T-cell (primary cell): ENCODE results near the gene ATRAID. TPM values are rescaled to one million over a fixed set of nuclear protein-coding genes. Genes with fewer than 3 reads are reported as not detected.

Experiments used
- ATAC-seq, 4 experiments: fragments of 200-7000 bp in 3 of 4; fragments of 150-1000 bp in 1 of 4; cut with Tn5 transposase; replicated peaks in 1 of 4; 1 replicate in 3 of 4; 2 replicates in 1 of 4; pipeline ENCODE4 v1.10.0; 2021; ENCODE audit warnings: moderate library complexity in 3 of 4, mild to moderate bottlenecking in 2 of 4, moderate number of reproducible peaks in 1 of 4
- CTCF ChIA-PET, 2 donors: fragments of 300-600 bp; sonication (Branson Sonifier 250); formaldehyde crosslinking; loops; one replicate each; lab custom pipeline; 2022; ENCODE audit warnings: antibody characterized with exemption in 2 of 2; lab: Charles Lee
- POLR2A ChIA-PET, 2 donors: fragments of 300-600 bp; sonication (Branson Sonifier 250); formaldehyde crosslinking; loops; one replicate each; lab custom pipeline; 2022; ENCODE audit warnings: antibody characterized with exemption in 2 of 2; lab: Charles Lee
- DNase-seq, 35 experiments: peaks; one replicate each; pipeline versions ENCODE4 v3.0.0 to v3.0.0-alpha.2; 2013 to 2023
- H3K27ac ChIP-seq: one replicate; pipeline ENCODE4 v1.5.1; 2013; ENCODE audit warnings: low read length
- H3K27me3 ChIP-seq, 2 experiments: replicated peaks in 1 of 2; 1 replicate in 1 of 2; 2 replicates in 1 of 2; pipeline versions ENCODE4 v1.6.1 to v1.7.0; 2013; ENCODE audit warnings: low read length in 1 of 2, mixed read lengths in 1 of 2; ENCODE audit not compliant: control insufficient read depth in 2 of 2, insufficient read depth in 2 of 2; ENCODE audit errors: extremely low read depth in 1 of 2
- H3K36me3 ChIP-seq, 2 donors: 1 replicate in 1 of 2; 2 replicates in 1 of 2; pipeline versions ENCODE4 v1.6.1 to v1.7.0; 2013; ENCODE audit warnings: low read length in 1 of 2; ENCODE audit not compliant: control insufficient read depth in 2 of 2, insufficient read depth in 1 of 2; ENCODE audit errors: extremely low read depth in 1 of 2
- H3K4me1 ChIP-seq, 2 experiments: 1 replicate in 1 of 2; 2 replicates in 1 of 2; pipeline versions ENCODE4 v1.6.1 to v1.7.0; 2013; ENCODE audit warnings: low read length in 2 of 2, mixed read lengths in 1 of 2; ENCODE audit not compliant: insufficient read depth in 2 of 2, control insufficient read depth in 1 of 2; ENCODE audit errors: extremely low read depth in 1 of 2
- H3K4me3 ChIP-seq, 2 donors: 1 replicate in 1 of 2; 2 replicates in 1 of 2; pipeline versions ENCODE4 v1.5.1 to v1.7.0; 2013; ENCODE audit warnings: mild to moderate bottlenecking in 2 of 2, low read length in 1 of 2, moderate library complexity in 1 of 2; ENCODE audit not compliant: control insufficient read depth in 1 of 2; ENCODE audit errors: extremely low read depth in 1 of 2
- H3K9me3 ChIP-seq: 2 replicates; pipeline ENCODE4 v1.7.0; 2013
- H3K27ac Mint-ChIP-seq, 2 donors: one replicate each; pipeline ENCODE4 v1.8.0; 2020 to 2021; ENCODE audit warnings: mild to moderate bottlenecking in 2 of 2, mixed read lengths in 2 of 2
- H3K27me3 Mint-ChIP-seq, 2 donors: one replicate each; pipeline ENCODE4 v1.8.0; 2021 to 2022; ENCODE audit warnings: mixed read lengths in 2 of 2
- H3K36me3 Mint-ChIP-seq: one replicate; pipeline ENCODE4 v1.8.0; 2021; ENCODE audit warnings: mixed read lengths
- H3K4me1 Mint-ChIP-seq, 3 donors: one replicate each; pipeline ENCODE4 v1.8.0; 2020 to 2022; ENCODE audit warnings: mixed read lengths in 3 of 3, mild to moderate bottlenecking in 1 of 3
- H3K4me3 Mint-ChIP-seq, 3 donors: one replicate each; pipeline ENCODE4 v1.8.0; 2020 to 2022; ENCODE audit warnings: mild to moderate bottlenecking in 3 of 3, mixed read lengths in 3 of 3, moderate library complexity in 3 of 3
- H3K9me3 Mint-ChIP-seq, 3 donors: one replicate each; pipeline ENCODE4 v1.8.0; 2020 to 2022; ENCODE audit warnings: mixed read lengths in 3 of 3
- WGBS: methylation state at CpG from one replicate; pipeline ENCODE4 v1.1.5; 2013; ENCODE audit warnings: missing lambda C conversion rate; ENCODE audit not compliant: insufficient coverage; 5-methylcytosine and 5-hydroxymethylcytosine counted together
- total RNA-seq, 35 experiments: library from RNA in 6 of 35; stranded (reverse) in 6 of 35; fragments of 120-200 nt in 1 of 35; gene quantifications; one replicate each; pipeline versions ENCODE4 v1.2.1 to v1.2.4 and lab custom pipeline; 2013 to 2026

Gene ATRAID
- total RNA-seq, 5 donors from 2014 or later (not counting 1 experiment from before 2014, with no cell fraction given), result 78.9 to 106 (median 96.0) TPM

GRCh38 chr2:27223416-27223815 is 11.6 kb downstream of the ATRAID start:
- DNase-seq (no peak), ATAC-seq (no peak)
- Mint-ChIP-seq H3K4me1 (peaks cover 6 to 12% (median 11%) of the 10 kb centered on the region in 3 donors), H3K27me3 (no peaks in the 10 kb centered on the region), H3K9me3 (no peaks in the 10 kb centered on the region), H3K4me3 (no peak overlapping the region), H3K27ac (no peak overlapping the region), H3K36me3 (peaks cover 57% of the 10 kb centered on the region)
- ChIA-PET CTCF (no interaction called here), POLR2A (no interaction called here)
- Histone ChIP-seq H3K27me3 (no peaks in the 10 kb centered on the region), H3K4me1 (peaks cover under 1% of the 10 kb centered on the region in 2 experiments), H3K9me3 (no peaks in the 10 kb centered on the region), H3K4me3 (no peak overlapping the region), H3K27ac (no peak overlapping the region), H3K36me3 (peaks cover 3 to 64% of the 10 kb centered on the region in 2 donors)
- WGBS, result 94% methylated on average over 4 of the region's 6 CpGs

GRCh38 chr2:27225526-27225925 is 13.7 kb downstream of the ATRAID start:
- no peak overlapping the region for H3K4me3 Mint-ChIP-seq
- ChIA-PET CTCF (no interaction called here), POLR2A (interaction anchor here in 1 of 2 donors (0.6 kb wide), 1 partner anchor 56 kb away, joined by 3 read pairs; no protein-coding TSS in a partner anchor)
- 92% methylated on average over 4 of the region's 9 CpGs for WGBS
- H3K4me3 ChIP-seq, result no peak overlapping the region
- peaks cover 3 to 64% of the 10 kb centered on the region in 2 donors for H3K36me3 ChIP-seq
- no peak overlapping the region for H3K27ac Mint-ChIP-seq
- no peak for ATAC-seq
- no peaks in the 10 kb centered on the region for H3K27me3 Mint-ChIP-seq
- no peaks in the 10 kb centered on the region for H3K9me3 ChIP-seq
- H3K4me1 ChIP-seq, result no peaks in the 10 kb centered on the region
- H3K9me3 Mint-ChIP-seq, result no peaks in the 10 kb centered on the region
- no peak overlapping the region for H3K27ac ChIP-seq
- H3K27me3 ChIP-seq, result no peaks in the 10 kb centered on the region
- H3K36me3 Mint-ChIP-seq, result peaks cover 58% of the 10 kb centered on the region
- peaks cover 0 to 5% (median 4%) of the 10 kb centered on the region in 3 donors for H3K4me1 Mint-ChIP-seq
- DNase-seq, result no peak

DNA sequence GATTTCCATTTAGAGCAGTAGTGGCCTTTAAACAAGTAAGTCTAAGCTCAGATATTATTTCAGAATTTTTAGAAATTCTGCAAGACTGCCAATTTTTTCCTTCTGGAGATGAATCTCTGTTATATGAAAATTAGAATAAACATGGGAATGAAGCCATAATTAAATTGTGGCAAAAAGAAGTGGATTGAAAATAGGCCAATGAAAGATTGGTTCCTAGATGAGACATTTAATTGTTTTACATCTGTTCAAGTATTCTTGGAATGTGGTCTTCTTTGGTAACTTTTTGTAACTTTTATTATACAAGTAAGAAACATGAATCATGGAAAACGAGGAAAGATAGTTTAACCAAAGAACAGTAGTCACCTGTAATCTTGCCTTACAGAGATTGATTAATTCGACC is 15.7 kb downstream of the ATRAID start:
- ATAC-seq, result no peak
- H3K4me1 ChIP-seq, result no peaks in the 10 kb centered on the region
- no peaks in the 10 kb centered on the region for H3K27me3 ChIP-seq
- no CpG with 5 or more reads among the region's 2 CpGs for WGBS
- CTCF ChIA-PET, result no interaction called here
- H3K27me3 Mint-ChIP-seq, result no peaks in the 10 kb centered on the region
- POLR2A ChIA-PET, result interaction anchor here in 1 of 2 donors (0.7 kb wide), 1 partner anchor 96 kb away, joined by 3 read pairs; no protein-coding TSS in a partner anchor
- H3K27ac Mint-ChIP-seq, result no peak overlapping the region
- H3K27ac ChIP-seq, result no peak overlapping the region
- no peak overlapping the region for H3K4me3 ChIP-seq
- no peaks in the 10 kb centered on the region for H3K4me1 Mint-ChIP-seq
- H3K9me3 ChIP-seq, result no peaks in the 10 kb centered on the region
- H3K4me3 Mint-ChIP-seq, result no peak overlapping the region
- H3K9me3 Mint-ChIP-seq, result no peaks in the 10 kb centered on the region
- peaks cover 12 to 74% of the 10 kb centered on the region in 2 donors for H3K36me3 ChIP-seq
- H3K36me3 Mint-ChIP-seq, result peaks cover 59% of the 10 kb centered on the region
- DNase-seq, result no peak

DNA sequence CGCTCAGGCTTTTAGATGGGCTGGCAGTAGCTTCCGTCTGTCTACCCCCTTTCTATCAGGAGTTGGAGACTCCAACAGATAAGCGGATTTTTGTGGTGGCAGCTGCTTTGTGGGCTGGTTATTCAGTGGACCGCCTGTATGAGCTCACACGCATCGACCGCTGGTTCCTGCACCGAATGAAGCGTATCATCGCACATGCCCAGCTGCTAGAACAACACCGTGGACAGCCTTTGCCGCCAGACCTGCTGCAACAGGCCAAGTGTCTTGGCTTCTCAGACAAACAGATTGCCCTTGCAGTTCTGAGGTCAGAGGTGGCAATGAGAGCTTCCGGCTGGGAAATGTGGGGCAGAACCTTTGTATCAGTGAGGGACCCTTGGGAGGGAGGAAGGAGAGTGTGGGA is 20.1 kb downstream of the ATRAID start:
- no peaks in the 10 kb centered on the region for H3K4me1 ChIP-seq
- ATAC-seq (no peak), DNase-seq (no peak)
- WGBS, result 94% methylated on average over 13 of the region's 13 CpGs
- Mint-ChIP-seq H3K36me3 (peaks cover 65% of the 10 kb centered on the region), H3K4me1 (no peaks in the 10 kb centered on the region), H3K27me3 (no peaks in the 10 kb centered on the region), H3K4me3 (no peak overlapping the region), H3K9me3 (no peaks in the 10 kb centered on the region), H3K27ac (no peak overlapping the region)
- CTCF ChIA-PET, result no interaction called here
- peaks cover 31 to 76% of the 10 kb centered on the region in 2 donors for H3K36me3 ChIP-seq
- no peak overlapping the region for H3K4me3 ChIP-seq
- no peak overlapping the region for H3K27ac ChIP-seq
- H3K9me3 ChIP-seq, result no peaks in the 10 kb centered on the region
- no peaks in the 10 kb centered on the region for H3K27me3 ChIP-seq
- POLR2A ChIA-PET, result interaction anchor here in 1 of 2 donors (0.5 kb wide), 1 partner anchor 95 kb away, joined by 8 read pairs; no protein-coding TSS in a partner anchor

DNA sequence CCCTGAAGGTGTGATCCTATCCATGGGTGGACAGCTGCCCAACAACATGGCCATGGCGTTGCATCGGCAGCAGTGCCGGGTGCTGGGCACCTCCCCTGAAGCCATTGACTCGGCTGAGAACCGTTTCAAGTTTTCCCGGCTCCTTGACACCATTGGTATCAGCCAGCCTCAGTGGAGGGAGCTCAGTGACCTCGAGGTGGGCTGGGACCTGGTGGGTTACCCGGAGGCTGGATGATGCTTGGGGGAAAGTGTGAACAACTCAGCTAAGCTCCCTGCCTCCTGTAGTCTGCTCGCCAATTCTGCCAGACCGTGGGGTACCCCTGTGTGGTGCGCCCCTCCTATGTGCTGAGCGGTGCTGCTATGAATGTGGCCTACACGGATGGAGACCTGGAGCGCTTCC is 21.5 kb downstream of the ATRAID start:
- Mint-ChIP-seq H3K27me3 (no peaks in the 10 kb centered on the region), H3K27ac (no peak overlapping the region), H3K4me3 (no peak overlapping the region), H3K36me3 (peaks cover 58% of the 10 kb centered on the region), H3K4me1 (no peaks in the 10 kb centered on the region), H3K9me3 (no peaks in the 10 kb centered on the region)
- DNase-seq, result no peak
- no peaks in the 10 kb centered on the region for H3K4me1 ChIP-seq
- peaks cover 41 to 79% of the 10 kb centered on the region in 2 donors for H3K36me3 ChIP-seq
- no peak overlapping the region for H3K27ac ChIP-seq
- no peak overlapping the region for H3K4me3 ChIP-seq
- ATAC-seq, result no peak
- no peaks in the 10 kb centered on the region for H3K27me3 ChIP-seq
- CTCF ChIA-PET, result no interaction called here
- 94% methylated on average over 12 of the region's 14 CpGs for WGBS
- H3K9me3 ChIP-seq, result no peaks in the 10 kb centered on the region
- POLR2A ChIA-PET, result no interaction called here

- POLR2A ChIA-PET, result interaction anchor here (0.6 kb wide), 2 partner anchors 151 to 166 kb away, joined by 3 to 4 read pairs; no protein-coding TSS in a partner anchor
These were observed 24.3 kb downstream of the ATRAID start for GRCh38 chr2:27236136-27236535.

More at GRCh38 chr2:27236136-27236535, 24.3 kb downstream of the ATRAID start:
- WGBS, result over 99% methylated on average over 11 of the region's 12 CpGs
- H3K27me3 Mint-ChIP-seq, result no peaks in the 10 kb centered on the region
- no peaks in the 10 kb centered on the region for H3K9me3 Mint-ChIP-seq
- H3K27ac Mint-ChIP-seq, result no peak overlapping the region
- H3K4me1 Mint-ChIP-seq, result no peaks in the 10 kb centered on the region
- H3K27ac ChIP-seq, result no peak overlapping the region
- no peak overlapping the region for H3K4me3 Mint-ChIP-seq
- H3K36me3 Mint-ChIP-seq, result peaks cover 72% of the 10 kb centered on the region
- DNase-seq (no peak), ATAC-seq (no peak)
- peaks cover 61 to 96% of the 10 kb centered on the region in 2 donors for H3K36me3 ChIP-seq
- CTCF ChIA-PET, result interaction anchor here in 1 of 2 donors (0.6 kb wide), 1 partner anchor 219 kb away, joined by 3 read pairs; no protein-coding TSS in a partner anchor
- no peaks in the 10 kb centered on the region for H3K9me3 ChIP-seq
- H3K4me3 ChIP-seq, result no peak overlapping the region
- no peaks in the 10 kb centered on the region for H3K4me1 ChIP-seq
- H3K27me3 ChIP-seq, result no peaks in the 10 kb centered on the region
